Measurements from ENCODE around the gene NUDT21. TPM values are rescaled to one million over a fixed set of nuclear protein-coding genes. Genes with fewer than 3 reads are reported as not detected.

Gene NUDT21
- total and polyA plus RNA-seq, 10 donors, result 19.4 to 93.0 (median 65.4) TPM

- 88 to 97% (median 92%) methylated on average over 5 of the region's 5 CpGs for WGBS, 5 donors
- intact Hi-C loops (cut with DNase I; ENCODE audit: low total_unique reads), result no loop called here
- no peaks in the 10 kb centered on the region for H3K4me1 ChIP-seq
- H3K36me3 ChIP-seq, result peaks cover 0 to 90% (median 40%) of the 10 kb centered on the region in 6 donors
- no peak overlapping the region for H3K4me3 ChIP-seq
- H3K27ac ChIP-seq, result no peak overlapping the region
- H3K27me3 ChIP-seq (replicated peaks in 1 of 7), result no peaks in the 10 kb centered on the region
- no peak for DNase-seq
- no peaks in the 10 kb centered on the region for H3K9me3 ChIP-seq
- no peak for TF ChIP-seq POLR2A (IDR thresholded peaks at IDR 0.05)
- no peak for TF ChIP-seq CTCF (IDR thresholded peaks at IDR 0.05 in 8 of 11, conservative IDR thresholded peaks at IDR 0.05 in 3 of 11)
- no peak for TF ChIP-seq POLR2AphosphoS5 (IDR thresholded peaks at IDR 0.05)
Observed at GRCh38 chr16:56482683-56483236, 31.6 kb upstream of the NUDT21 start.

GRCh38 chr16:56481468-56482122 is 30.5 kb upstream of the NUDT21 start:
- H3K27ac ChIP-seq, result no peak overlapping the region
- no peak for DNase-seq
- WGBS, 5 donors, result 93 to 100% (median 96%) methylated on average over 2 of the region's 2 CpGs

GRCh38 chr16:56480776-56481467 is 29.8 kb upstream of the NUDT21 start:
- H3K9me3 ChIP-seq, result no peaks in the 10 kb centered on the region
- H3K4me3 ChIP-seq, result no peak overlapping the region
- peaks cover 0 to 98% (median 53%) of the 10 kb centered on the region in 6 donors for H3K36me3 ChIP-seq
- no peak for DNase-seq
- TF ChIP-seq CTCF (IDR thresholded peaks at IDR 0.05 in 8 of 11, conservative IDR thresholded peaks at IDR 0.05 in 3 of 11), result no peak
- TF ChIP-seq POLR2A (IDR thresholded peaks at IDR 0.05), result no peak
- no peak for TF ChIP-seq POLR2AphosphoS5 (IDR thresholded peaks at IDR 0.05)
- no peaks in the 10 kb centered on the region for H3K27me3 ChIP-seq (replicated peaks in 1 of 7)
- intact Hi-C loops (cut with DNase I; ENCODE audit: low total_unique reads), result no loop called here
- H3K4me1 ChIP-seq, result no peaks in the 10 kb centered on the region
- 86 to 90% (median 87%) methylated on average over 7 of the region's 7 CpGs for WGBS, 5 donors
- H3K27ac ChIP-seq, result no peak overlapping the region

More at GRCh38 chr16:56481468-56482122, 30.5 kb upstream of the NUDT21 start:
- H3K4me1 ChIP-seq, result no peaks in the 10 kb centered on the region
- intact Hi-C loops (cut with DNase I; ENCODE audit: low total_unique reads), result no loop called here
- TF ChIP-seq POLR2A (IDR thresholded peaks at IDR 0.05) (no peak), POLR2AphosphoS5 (IDR thresholded peaks at IDR 0.05) (no peak), CTCF (IDR thresholded peaks at IDR 0.05 in 8 of 11, conservative IDR thresholded peaks at IDR 0.05 in 3 of 11) (no peak)
- peaks cover 0 to 98% (median 49%) of the 10 kb centered on the region in 6 donors for H3K36me3 ChIP-seq
- no peaks in the 10 kb centered on the region for H3K27me3 ChIP-seq (replicated peaks in 1 of 7)
- no peaks in the 10 kb centered on the region for H3K9me3 ChIP-seq
- H3K4me3 ChIP-seq, result no peak overlapping the region

- H3K4me3 ChIP-seq, result no peak overlapping the region
- intact Hi-C loops (cut with DNase I; ENCODE audit: low total_unique reads), result no loop called here
- H3K27me3 ChIP-seq (replicated peaks in 1 of 7), result no peaks in the 10 kb centered on the region
- no peak overlapping the region for H3K27ac ChIP-seq
- no peaks in the 10 kb centered on the region for H3K4me1 ChIP-seq
- 94 to 100% (median 98%) methylated on average over 2 of the region's 2 CpGs for WGBS, 5 donors
- H3K9me3 ChIP-seq, result no peaks in the 10 kb centered on the region
- no peak for DNase-seq
- no peak for TF ChIP-seq CTCF (IDR thresholded peaks at IDR 0.05 in 8 of 11, conservative IDR thresholded peaks at IDR 0.05 in 3 of 11)
- no peak for TF ChIP-seq POLR2AphosphoS5 (IDR thresholded peaks at IDR 0.05)
- no peak for TF ChIP-seq POLR2A (IDR thresholded peaks at IDR 0.05)
- peaks cover 0 to 98% (median 58%) of the 10 kb centered on the region in 6 donors for H3K36me3 ChIP-seq
Observed at GRCh38 chr16:56479469-56479868, 28.3 kb upstream of the NUDT21 start.

All from spleen (tissue), 11 donors.